HT1080 (cell line): Measurements from ENCODE around the gene DYNLT1. TPM values are rescaled to one million over a fixed set of nuclear protein-coding genes. Genes with fewer than 3 reads are reported as not detected.

ENCODE experiments used
- DNase-seq: peaks from one replicate; pipeline ENCODE4 v3.0.0-alpha.2; 2015; ENCODE audit warnings: low read depth
- small RNA-seq: library from RNA; depleted of rRNA; stranded (forward); fragments of <200 nt; gene quantifications from one replicate; pipeline ENCODE3, GENCODE V24; 2014
- total RNA-seq: library from RNA; depleted of rRNA; stranded (reverse); fragments of >200 nt; shearing (Covaris generic); gene quantifications from 2 replicates; pipeline ENCODE4 v1.2.3, GENCODE V29; 2014; rRNA removed

Gene DYNLT1
- total RNA-seq, 1 experiment from 2014 or later = 63.4 TPM

- DNase-seq = no peak
These were observed 40.5 kb downstream of the DYNLT1 start for GRCh38 chr6:158604048-158604406.

GRCh38 chr6:158603261-158604047, 41.1 kb downstream of the DYNLT1 start:
- no peak for DNase-seq

GRCh38 chr6:158599635-158600034, 44.9 kb downstream of the DYNLT1 start:
- DNase-seq = no peak

- DNase-seq = no peak
These were observed 47.0 kb downstream of the DYNLT1 start for GRCh38 chr6:158597565-158597964.

GRCh38 chr6:158596861-158597260, 47.7 kb downstream of the DYNLT1 start:
- no peak for DNase-seq

GRCh38 chr6:158595223-158595622, 49.3 kb downstream of the DYNLT1 start:
- DNase-seq = no peak

GRCh38 chr6:158593670-158594069, 50.9 kb downstream of the DYNLT1 start:
- DNase-seq = no peak

GRCh38 chr6:158591810-158592209, 52.7 kb downstream of the DYNLT1 start:
- no peak for DNase-seq

- no peak for DNase-seq
These were observed 53.3 kb downstream of the DYNLT1 start for GRCh38 chr6:158591134-158591809.

- no peak for DNase-seq
These were observed 55.2 kb downstream of the DYNLT1 start for GRCh38 chr6:158589366-158589765.

- no peak for DNase-seq
These were observed 57.9 kb downstream of the DYNLT1 start for GRCh38 chr6:158586652-158587051.

Small RNA genes lying within 50 kb of the gene (small RNA-seq; reads per million reads assigned to genes)
- gene MIR7161 = not detected

Other genes with a start within 250 kb of the DYNLT1 start
- 23.7 and 24.1 TPM in 2 replicates for gene TMEM181, start 84.7 kb downstream of the DYNLT1 start, total RNA-seq
- gene SYTL3, start 5.3 kb upstream of the DYNLT1 start, total RNA-seq = 5.5 and 5.7 TPM in 2 replicates
- 228 and 253 TPM in 2 replicates for gene EZR, start 174.6 kb upstream of the DYNLT1 start, total RNA-seq